Measurements from ENCODE around the gene SYS1. TPM values are rescaled to one million over a fixed set of nuclear protein-coding genes. Genes with fewer than 3 reads are reported as not detected.

Gene SYS1
- total RNA-seq, 4 donors from 2014 or later: 30.9 to 49.5 (median 38.7) TPM

DNA sequence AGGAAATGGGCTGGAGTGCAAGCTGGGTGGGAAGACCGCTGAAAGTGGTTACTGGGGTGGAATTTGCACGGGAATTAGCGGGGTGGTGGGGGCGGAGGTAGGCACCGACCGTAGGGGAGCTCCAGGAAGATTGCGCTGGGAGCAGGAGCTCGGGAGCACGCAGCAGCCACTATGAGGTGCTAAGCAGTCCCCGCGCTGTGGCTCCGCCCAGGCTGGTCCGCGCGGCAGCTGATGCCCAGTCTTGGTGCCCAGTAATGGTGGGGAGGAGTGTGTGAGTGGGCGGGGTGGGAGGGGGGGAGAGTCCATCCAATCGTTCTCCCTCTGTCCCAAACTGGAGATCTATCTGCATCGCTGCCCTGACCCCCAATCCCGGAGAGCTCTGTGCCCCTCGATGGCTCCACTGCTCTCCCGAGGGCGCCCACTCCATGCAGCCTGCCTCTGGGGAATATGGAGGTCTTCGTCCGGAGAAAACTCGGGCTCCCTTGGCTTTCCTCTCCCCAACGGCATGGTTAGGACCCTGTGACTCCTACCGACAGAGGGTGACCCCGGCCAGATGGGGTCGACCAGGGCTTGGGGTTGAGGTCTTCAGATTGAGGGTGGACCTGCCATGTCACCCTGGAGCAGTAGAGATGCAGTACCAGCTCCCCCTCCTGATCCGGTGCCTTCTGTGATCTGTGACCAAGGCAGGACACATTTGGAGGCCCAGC, 9.8 kb downstream of the SYS1 start:
- no peak overlapping the region for H3K27ac ChIP-seq
- peak overlapping the region; percentile 44 for H3K4me3 ChIP-seq
- no peak for DNase-seq (ENCODE audit: low spot score in 2 of 2)

DNA sequence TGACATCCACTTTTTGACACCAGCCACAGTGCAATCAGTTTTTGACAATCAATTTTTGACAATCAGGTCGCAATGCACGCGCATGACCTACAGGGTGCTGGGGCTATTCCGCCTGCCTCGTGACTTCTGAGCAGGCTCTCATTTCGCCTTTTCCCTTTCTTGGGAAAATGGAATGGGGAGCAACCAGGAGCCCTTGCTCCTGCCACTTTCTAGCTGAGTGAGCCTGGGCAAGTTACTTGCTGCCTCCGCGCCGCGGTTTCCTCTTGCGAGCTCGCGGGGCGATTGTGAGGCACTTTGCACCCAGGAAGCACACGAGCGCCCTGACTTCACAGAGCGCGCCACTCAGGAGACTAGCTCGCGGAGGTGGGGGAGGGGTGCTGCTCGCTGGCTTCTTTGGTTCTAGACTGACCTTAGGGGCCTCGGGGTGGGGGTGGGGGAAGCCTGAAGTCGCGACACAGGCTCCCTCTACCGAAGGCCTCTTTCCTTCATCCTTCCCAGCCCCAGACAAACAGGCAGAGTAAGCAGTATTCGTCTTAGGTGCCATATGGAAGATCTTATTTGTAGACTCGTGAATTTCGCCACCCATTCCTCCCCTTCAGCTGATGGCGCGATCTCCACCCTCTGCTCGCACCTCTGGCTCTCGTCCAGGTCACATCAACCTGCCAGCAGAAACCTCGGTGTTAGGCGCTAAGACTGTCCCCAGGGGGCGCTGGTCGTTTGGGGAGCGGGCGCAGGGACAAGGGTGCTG, 10.6 kb downstream of the SYS1 start:
- no peaks in the 10 kb centered on the region for H3K27me3 ChIP-seq
- no peaks in the 10 kb centered on the region for H3K9me3 ChIP-seq
- peak; percentile 94 to 95 for DNase-seq (ENCODE audit: low spot score in 2 of 2)
- 9% methylated on average over 19 of the region's 38 CpGs for WGBS
- peaks cover 17% of the 10 kb centered on the region for H3K4me1 ChIP-seq
- peak overlapping the region; percentile 8 for H3K27ac ChIP-seq
- peak in 1 of 3 donors; percentile 62 for TF ChIP-seq POLR2AphosphoS5 (IDR thresholded peaks at IDR 0.05)
- TF ChIP-seq EP300 (IDR thresholded peaks at IDR 0.05): no peak
- TF ChIP-seq POLR2A (IDR thresholded peaks at IDR 0.05): no peak
- TF ChIP-seq, protein P1, sequence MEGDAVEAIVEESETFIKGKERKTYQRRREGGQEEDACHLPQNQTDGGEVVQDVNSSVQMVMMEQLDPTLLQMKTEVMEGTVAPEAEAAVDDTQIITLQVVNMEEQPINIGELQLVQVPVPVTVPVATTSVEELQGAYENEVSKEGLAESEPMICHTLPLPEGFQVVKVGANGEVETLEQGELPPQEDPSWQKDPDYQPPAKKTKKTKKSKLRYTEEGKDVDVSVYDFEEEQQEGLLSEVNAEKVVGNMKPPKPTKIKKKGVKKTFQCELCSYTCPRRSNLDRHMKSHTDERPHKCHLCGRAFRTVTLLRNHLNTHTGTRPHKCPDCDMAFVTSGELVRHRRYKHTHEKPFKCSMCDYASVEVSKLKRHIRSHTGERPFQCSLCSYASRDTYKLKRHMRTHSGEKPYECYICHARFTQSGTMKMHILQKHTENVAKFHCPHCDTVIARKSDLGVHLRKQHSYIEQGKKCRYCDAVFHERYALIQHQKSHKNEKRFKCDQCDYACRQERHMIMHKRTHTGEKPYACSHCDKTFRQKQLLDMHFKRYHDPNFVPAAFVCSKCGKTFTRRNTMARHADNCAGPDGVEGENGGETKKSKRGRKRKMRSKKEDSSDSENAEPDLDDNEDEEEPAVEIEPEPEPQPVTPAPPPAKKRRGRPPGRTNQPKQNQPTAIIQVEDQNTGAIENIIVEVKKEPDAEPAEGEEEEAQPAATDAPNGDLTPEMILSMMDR (IDR thresholded peaks at IDR 0.05): peak; percentile 68 to 83
- H3K4me3 ChIP-seq: peak overlapping the region; percentile 44
- peaks cover 1% of the 10 kb centered on the region for H3K36me3 ChIP-seq

More for the DNA sequence above, 9.8 kb downstream of the SYS1 start:
- no peaks in the 10 kb centered on the region for H3K27me3 ChIP-seq
- 33% methylated on average over 9 of the region's 30 CpGs for WGBS
- no peaks in the 10 kb centered on the region for H3K9me3 ChIP-seq
- TF ChIP-seq EP300 (IDR thresholded peaks at IDR 0.05) (no peak), POLR2AphosphoS5 (IDR thresholded peaks at IDR 0.05) (no peak), POLR2A (IDR thresholded peaks at IDR 0.05) (no peak)
- TF ChIP-seq, protein P1 (IDR thresholded peaks at IDR 0.05): no peak
- H3K36me3 ChIP-seq: peaks cover 9% of the 10 kb centered on the region
- H3K4me1 ChIP-seq: peaks cover 17% of the 10 kb centered on the region

DNA sequence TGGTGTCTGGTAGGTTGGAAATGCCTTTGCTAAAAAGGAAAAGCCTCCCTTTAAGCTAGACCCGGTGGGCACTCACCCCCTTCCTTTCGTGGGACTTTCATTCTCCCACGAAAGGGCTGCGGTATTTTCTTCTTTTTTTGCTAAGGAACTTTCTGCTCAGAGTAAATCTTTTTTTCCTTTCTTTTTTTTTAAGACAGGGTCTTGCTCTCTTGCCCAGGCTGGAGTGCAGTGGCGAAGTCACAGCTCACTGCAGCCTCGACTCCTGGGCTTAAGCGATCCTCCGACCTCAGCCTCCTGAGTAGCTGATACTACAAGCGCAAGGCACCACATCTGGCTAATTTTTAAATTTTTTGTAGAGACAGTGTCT, 11.1 kb downstream of the SYS1 start:
- no peaks in the 10 kb centered on the region for H3K9me3 ChIP-seq
- WGBS: 57% methylated on average over 9 of the region's 9 CpGs
- TF ChIP-seq POLR2A (IDR thresholded peaks at IDR 0.05) (no peak), POLR2AphosphoS5 (IDR thresholded peaks at IDR 0.05) (no peak), EP300 (IDR thresholded peaks at IDR 0.05) (no peak)
- TF ChIP-seq, protein P1 (IDR thresholded peaks at IDR 0.05): no peak
- H3K36me3 ChIP-seq: no peaks in the 10 kb centered on the region
- H3K4me3 ChIP-seq: peak overlapping the region; percentile 44
- no peak overlapping the region for H3K27ac ChIP-seq
- H3K4me1 ChIP-seq: peaks cover 17% of the 10 kb centered on the region
- no peak for DNase-seq (ENCODE audit: low spot score in 2 of 2)
- H3K27me3 ChIP-seq: no peaks in the 10 kb centered on the region

DNA sequence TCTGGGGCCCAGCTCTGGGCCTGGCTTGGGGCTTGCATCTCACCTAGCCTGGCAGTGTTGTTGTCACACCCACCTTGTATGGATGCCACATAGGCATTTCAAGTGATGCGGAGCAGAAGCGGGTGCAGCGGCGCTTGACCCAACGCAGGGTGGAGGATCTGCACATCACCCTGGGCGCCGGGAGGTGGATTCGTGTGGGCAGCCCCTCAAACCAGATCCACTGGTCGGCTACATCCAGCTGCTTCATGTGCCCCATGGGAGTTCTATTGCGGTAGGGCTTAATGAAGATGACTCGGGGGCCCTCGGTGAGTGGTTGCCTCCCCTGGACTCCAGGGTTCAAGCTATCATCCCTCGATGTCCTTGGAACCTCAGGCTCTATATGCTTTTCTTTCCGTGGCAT, 12.0 kb downstream of the SYS1 start:
- no peak overlapping the region for H3K27ac ChIP-seq
- peaks cover 17% of the 10 kb centered on the region for H3K4me1 ChIP-seq
- H3K4me3 ChIP-seq: no peak overlapping the region
- no peaks in the 10 kb centered on the region for H3K27me3 ChIP-seq
- TF ChIP-seq, protein P1 (IDR thresholded peaks at IDR 0.05): no peak
- TF ChIP-seq POLR2A (IDR thresholded peaks at IDR 0.05) (no peak), EP300 (IDR thresholded peaks at IDR 0.05) (no peak), POLR2AphosphoS5 (IDR thresholded peaks at IDR 0.05) (no peak)
- no peaks in the 10 kb centered on the region for H3K36me3 ChIP-seq
- WGBS: 92% methylated on average over 14 of the region's 14 CpGs
- no peak for DNase-seq (ENCODE audit: low spot score in 2 of 2)
- H3K9me3 ChIP-seq: no peaks in the 10 kb centered on the region

DNA sequence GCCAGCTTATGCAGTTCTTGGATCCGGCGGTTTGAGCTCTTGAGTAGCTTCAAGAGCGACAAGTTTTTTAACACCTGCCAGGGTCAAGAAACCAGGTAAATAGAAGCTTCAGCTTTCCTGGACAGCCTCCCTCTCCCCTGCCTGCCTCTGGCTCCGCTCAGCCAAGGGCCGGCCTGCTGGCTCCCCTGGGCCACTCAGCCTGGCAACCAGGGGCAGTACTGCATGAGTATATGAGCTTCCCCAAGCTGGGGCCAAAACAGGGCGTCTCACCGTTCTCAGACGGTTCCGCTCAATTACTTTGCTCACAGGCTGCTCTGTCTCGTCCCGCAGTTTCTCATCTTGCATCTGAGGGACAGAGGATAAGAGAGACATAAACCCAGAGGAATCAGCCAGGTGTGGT, 14.3 kb downstream of the SYS1 start:
- Histone ChIP-seq H3K36me3 (no peaks in the 10 kb centered on the region), H3K4me1 (peaks cover 16% of the 10 kb centered on the region), H3K4me3 (no peak overlapping the region), H3K27me3 (no peaks in the 10 kb centered on the region), H3K27ac (no peak overlapping the region), H3K9me3 (no peaks in the 10 kb centered on the region)
- TF ChIP-seq EP300 (IDR thresholded peaks at IDR 0.05) (no peak), POLR2A (IDR thresholded peaks at IDR 0.05) (no peak), POLR2AphosphoS5 (IDR thresholded peaks at IDR 0.05) (no peak)
- TF ChIP-seq, protein P1 (IDR thresholded peaks at IDR 0.05): no peak
- 86% methylated on average over 11 of the region's 11 CpGs for WGBS
- no peak for DNase-seq (ENCODE audit: low spot score in 2 of 2)
